SK-MEL-5 (cell line): Measurements from ENCODE around the gene COQ5. TPM values are rescaled to one million over a fixed set of nuclear protein-coding genes. Genes with fewer than 3 reads are reported as not detected.
"Not testable (repeated sequence)": the region's sequence is repeated elsewhere in the genome, so short reads cannot be mapped to it uniquely, and the experiment has no call there.

Experiments
- DNase-seq: peaks from one replicate; pipeline ENCODE4 v3.0.0-alpha.2; 2016; ENCODE audit warnings: low read depth, low spot score
- in situ Hi-C: cut with HindIII; loops from 2 replicates; pipeline ENCODE4 v1.10.0; 2016; ENCODE audit warnings: low sequenced_read_pairs, high pct_unique_total_duplicates, low pct_unique_long_range_greater_than_20kb
- total RNA-seq: library from RNA; depleted of rRNA; stranded (reverse); fragments of >200 nt; shearing (Covaris generic); gene quantifications from 2 replicates; pipeline ENCODE4 v1.2.3, GENCODE V29; 2014

COQ5 gene
- total RNA-seq, 1 experiment from 2014 or later: 43.5 TPM

GRCh38 chr12:120490833-120491512 lies 38.0 kb downstream of the COQ5 start:
- DNase-seq: no peak

GRCh38 chr12:120490325-120490724 lies 38.6 kb downstream of the COQ5 start:
- DNase-seq: no peak
- in situ Hi-C loops: no loop called here

More at GRCh38 chr12:120490833-120491512, 38.0 kb downstream of the COQ5 start:
- in situ Hi-C loops: no loop called here

- DNase-seq: no peak
- in situ Hi-C loops: no loop called here
Measured at GRCh38 chr12:120489018-120489417, 39.9 kb downstream of the COQ5 start.

GRCh38 chr12:120488057-120488640 lies 40.8 kb downstream of the COQ5 start:
- in situ Hi-C loops: no loop called here
- DNase-seq: no peak

- DNase-seq, in situ Hi-C loops: not testable (repeated sequence)
Measured at GRCh38 chr12:120487552-120487951, 41.4 kb downstream of the COQ5 start.

GRCh38 chr12:120485961-120486881 lies 42.7 kb downstream of the COQ5 start:
- in situ Hi-C loops: no loop called here
- no peak for DNase-seq

GRCh38 chr12:120483621-120484020 lies 45.3 kb downstream of the COQ5 start:
- in situ Hi-C loops: no loop called here
- DNase-seq: no peak

- in situ Hi-C loops: no loop called here
- DNase-seq: no peak
Measured at GRCh38 chr12:120481022-120481767, 47.8 kb downstream of the COQ5 start.

- DNase-seq: no peak
- in situ Hi-C loops: no loop called here
Measured at GRCh38 chr12:120480211-120480610, 48.7 kb downstream of the COQ5 start.

GRCh38 chr12:120479458-120479857 lies 49.5 kb downstream of the COQ5 start:
- no peak for DNase-seq
- in situ Hi-C loops: no loop called here

- DNase-seq: no peak
- in situ Hi-C loops: no loop called here
Measured at GRCh38 chr12:120475643-120476042, 53.3 kb downstream of the COQ5 start.

GRCh38 chr12:120474616-120474960 lies 54.4 kb downstream of the COQ5 start:
- in situ Hi-C loops: no loop called here
- DNase-seq: no peak

GRCh38 chr12:120473807-120474615 lies 54.9 kb downstream of the COQ5 start:
- in situ Hi-C loops: no loop called here
- no peak for DNase-seq

GRCh38 chr12:120472521-120472920 lies 56.4 kb downstream of the COQ5 start:
- DNase-seq: no peak
- in situ Hi-C loops: no loop called here

GRCh38 chr12:120470150-120470784 lies 58.7 kb downstream of the COQ5 start:
- peak; percentile 36 for DNase-seq
- in situ Hi-C loops: no loop called here

GRCh38 chr12:120469450-120470149 lies 59.4 kb downstream of the COQ5 start, which contains the start of gene SRSF9:
SRSF9 (minus strand) TSS chr12:120469748; CDS start chr12:120469609, 139 bp downstream.
- in situ Hi-C loops: no loop called here
- peak; percentile 94 for DNase-seq
